GM12892 (cell line): Measurements from ENCODE around the gene NTF4.

Experiments
- POLR2A ChIP-seq: IDR thresholded peaks from 2 replicates; pipeline ENCODE4 v1.6.1; 2011; ENCODE audit warnings: low read depth, low read length, control low read depth
- POLR2AphosphoS5 ChIP-seq: IDR thresholded peaks from 2 replicates; pipeline ENCODE4 v1.6.1; 2011; ENCODE audit warnings: low read depth, low read length, control low read depth

GRCh38 chr19:49067554-49067953 lies 2.9 kb upstream of the NTF4 start:
- TF ChIP-seq POLR2AphosphoS5 (no peak), POLR2A (no peak)
